ENCODE results near the gene SLC2A13. TPM values are rescaled to one million over a fixed set of nuclear protein-coding genes. Genes with fewer than 3 reads are reported as not detected.
"Not testable (repeated sequence)": the region's sequence is repeated elsewhere in the genome, so short reads cannot be mapped to it uniquely, and the experiment has no call there.

SLC2A13 gene
- polyA plus RNA-seq, 4 donors: 6.0 to 19.0 (median 13.1) TPM

GRCh38 chr12:39883411-39883810 lies 222.5 kb downstream of the SLC2A13 start:
- no peak for DNase-seq (ENCODE audit: low read depth in 4 of 4, low spot score in 3 of 4)

GRCh38 chr12:39878753-39879152 lies 227.1 kb downstream of the SLC2A13 start:
- no peak for DNase-seq (ENCODE audit: low read depth in 4 of 4, low spot score in 3 of 4)

GRCh38 chr12:39875721-39876120 lies 230.2 kb downstream of the SLC2A13 start:
- DNase-seq (ENCODE audit: low read depth in 4 of 4, low spot score in 3 of 4): no peak

GRCh38 chr12:39874785-39875184 lies 231.1 kb downstream of the SLC2A13 start:
- no peak for DNase-seq (ENCODE audit: low read depth in 4 of 4, low spot score in 3 of 4)

GRCh38 chr12:39873065-39873464 lies 232.8 kb downstream of the SLC2A13 start:
- no peak for DNase-seq (ENCODE audit: low read depth in 4 of 4, low spot score in 3 of 4)

- no peak for DNase-seq (ENCODE audit: low read depth in 4 of 4, low spot score in 3 of 4)
These were observed 233.5 kb downstream of the SLC2A13 start for GRCh38 chr12:39872425-39872824.

- no peak for DNase-seq (ENCODE audit: low read depth in 4 of 4, low spot score in 3 of 4)
These were observed 237.6 kb downstream of the SLC2A13 start for GRCh38 chr12:39868328-39868725.

- DNase-seq (ENCODE audit: low read depth in 4 of 4, low spot score in 3 of 4): no peak
These were observed 238.1 kb downstream of the SLC2A13 start for GRCh38 chr12:39867631-39868327.

GRCh38 chr12:39866135-39866534 lies 239.7 kb downstream of the SLC2A13 start:
- DNase-seq (ENCODE audit: low read depth in 4 of 4, low spot score in 3 of 4): no peak

- DNase-seq (ENCODE audit: low read depth in 4 of 4, low spot score in 3 of 4): no peak
These were observed 245.2 kb downstream of the SLC2A13 start for GRCh38 chr12:39860695-39861094.

GRCh38 chr12:39853003-39853402 lies 252.9 kb downstream of the SLC2A13 start:
- DNase-seq (ENCODE audit: low read depth in 4 of 4, low spot score in 3 of 4): no peak

- no peak for DNase-seq (ENCODE audit: low read depth in 4 of 4, low spot score in 3 of 4)
These were observed 253.5 kb downstream of the SLC2A13 start for GRCh38 chr12:39852346-39852745.

GRCh38 chr12:39848218-39848617 lies 257.7 kb downstream of the SLC2A13 start:
- not testable (repeated sequence) for DNase-seq (ENCODE audit: low read depth in 4 of 4, low spot score in 3 of 4)

- no peak for DNase-seq (ENCODE audit: low read depth in 4 of 4, low spot score in 3 of 4)
These were observed 258.8 kb downstream of the SLC2A13 start for GRCh38 chr12:39846971-39847650.

- no peak for DNase-seq (ENCODE audit: low read depth in 4 of 4, low spot score in 3 of 4)
These were observed 259.6 kb downstream of the SLC2A13 start for GRCh38 chr12:39846304-39846703.

- no peak for DNase-seq (ENCODE audit: low read depth in 4 of 4, low spot score in 3 of 4)
These were observed 265.5 kb downstream of the SLC2A13 start for GRCh38 chr12:39840422-39840821.

- no peak for DNase-seq (ENCODE audit: low read depth in 4 of 4, low spot score in 3 of 4)
These were observed 266.8 kb downstream of the SLC2A13 start for GRCh38 chr12:39839072-39839471.

GRCh38 chr12:39835517-39836489 lies 270.1 kb downstream of the SLC2A13 start:
- DNase-seq (ENCODE audit: low read depth in 4 of 4, low spot score in 3 of 4): no peak

- no peak for DNase-seq (ENCODE audit: low read depth in 4 of 4, low spot score in 3 of 4)
These were observed 274.1 kb downstream of the SLC2A13 start for GRCh38 chr12:39831587-39832315.

- DNase-seq (ENCODE audit: low read depth in 4 of 4, low spot score in 3 of 4): no peak
These were observed 274.9 kb downstream of the SLC2A13 start for GRCh38 chr12:39830852-39831520.

Measured in left renal pelvis (tissue), 4 donors.